ENCODE data around the gene ABHD14A.

ABHD14A gene

GRCh38 chr3:51941798-51942602 lies 32.9 kb upstream of the ABHD14A start, which contains the start of the genes PARP3 and RRP9:
Gene PARP3, plus strand, starts transcription at chr3:51942363. Its CDS starts 993 bp downstream, at chr3:51943356.
Gene RRP9, minus strand, starts transcription at chr3:51941904. Its CDS starts 37 bp downstream, at chr3:51941867.
- peak; percentile 97 for DNase-seq

- no peak for DNase-seq
Observed at GRCh38 chr3:51942603-51943450, 32.0 kb upstream of the ABHD14A start.

- DNase-seq, result no peak
Observed at GRCh38 chr3:51943451-51944391, 31.1 kb upstream of the ABHD14A start.

GRCh38 chr3:51944451-51945021 lies 30.3 kb upstream of the ABHD14A start:
- no peak for DNase-seq

- no peak for DNase-seq
Observed at GRCh38 chr3:51945031-51945840, 29.6 kb upstream of the ABHD14A start.

- no peak for DNase-seq
Observed at GRCh38 chr3:51945926-51946705, 28.7 kb upstream of the ABHD14A start.

GRCh38 chr3:51946796-51947195 lies 28.1 kb upstream of the ABHD14A start:
- DNase-seq, result no peak

- no peak for DNase-seq
Observed at GRCh38 chr3:51947215-51947900, 27.5 kb upstream of the ABHD14A start.

- no peak for DNase-seq
Observed at GRCh38 chr3:51948016-51948580, 26.8 kb upstream of the ABHD14A start.

- no peak for DNase-seq
Observed at GRCh38 chr3:51949121-51949520, 25.7 kb upstream of the ABHD14A start.

- no peak for DNase-seq
Observed at GRCh38 chr3:51950899-51951298, 24.0 kb upstream of the ABHD14A start.

- DNase-seq, result peak; percentile 57
Observed at GRCh38 chr3:51953445-51953844, 21.4 kb upstream of the ABHD14A start.

GRCh38 chr3:51954105-51954504 lies 20.8 kb upstream of the ABHD14A start:
- no peak for DNase-seq

- no peak for DNase-seq
Observed at GRCh38 chr3:51954713-51955112, 20.2 kb upstream of the ABHD14A start.

GRCh38 chr3:51955175-51955892 lies 19.5 kb upstream of the ABHD14A start, which contains the start of gene GPR62:
Gene GPR62, plus strand, starts transcription at chr3:51955381. Its CDS starts 272 bp downstream, at chr3:51955653.
- DNase-seq, result no peak

- no peak for DNase-seq
Observed at GRCh38 chr3:51955893-51956770, 18.7 kb upstream of the ABHD14A start.

- no peak for DNase-seq
Observed at GRCh38 chr3:51957520-51958205, 17.2 kb upstream of the ABHD14A start.

All from NCI-H2029 (cell line).